HG02943 (cell line): Measurements from ENCODE around the gene MFSD12.
A peak's percentile ranks its signal among the peaks of the same experiment; 100 is the strongest.

ENCODE experiments used
- ATAC-seq: cut with Tn5 transposase; IDR thresholded peaks from one replicate; pipeline ENCODE4 v1.9.1; 2021; ENCODE audit warnings: mild to moderate bottlenecking, low read depth, moderate library complexity; ENCODE audit not compliant: unreplicated experiment

The MFSD12 gene

GRCh38 chr19:3557461-3558248, at the start of gene MFSD12:
Gene MFSD12, minus strand, starts transcription at chr19:3557586. Its CDS starts 183 bp downstream, at chr19:3557403.
- ATAC-seq, result peak; percentile 68

- no peak for ATAC-seq
These were observed 49.4 kb upstream of the MFSD12 start, which contains the start of gene TBXA2R for GRCh38 chr19:3606690-3607289. Gene TBXA2R, minus strand, starts transcription at chr19:3606875. Its CDS starts 6,241 bp downstream, at chr19:3600634.

- ATAC-seq, result no peak
These were observed 48.8 kb upstream of the MFSD12 start for GRCh38 chr19:3606174-3606689.

- ATAC-seq, result no peak
These were observed 48.4 kb upstream of the MFSD12 start for GRCh38 chr19:3605770-3606169.

GRCh38 chr19:3605361-3605760, 48.0 kb upstream of the MFSD12 start:
- no peak for ATAC-seq

GRCh38 chr19:3604987-3605343, 47.6 kb upstream of the MFSD12 start:
- no peak for ATAC-seq

GRCh38 chr19:3604227-3604986, 47.0 kb upstream of the MFSD12 start:
- no peak for ATAC-seq

- no peak for ATAC-seq
These were observed 45.9 kb upstream of the MFSD12 start for GRCh38 chr19:3603121-3603811.

- ATAC-seq, result no peak
These were observed 43.6 kb upstream of the MFSD12 start for GRCh38 chr19:3601021-3601420.

- ATAC-seq, result no peak
These were observed 42.4 kb upstream of the MFSD12 start for GRCh38 chr19:3599776-3600187.

GRCh38 chr19:3595521-3596061, 38.2 kb upstream of the MFSD12 start:
- no peak for ATAC-seq

GRCh38 chr19:3593156-3593555, 35.8 kb upstream of the MFSD12 start:
- ATAC-seq, result no peak

GRCh38 chr19:3591876-3592613, 34.7 kb upstream of the MFSD12 start:
- ATAC-seq, result no peak

GRCh38 chr19:3590991-3591659, 33.7 kb upstream of the MFSD12 start:
- ATAC-seq, result no peak

- no peak for ATAC-seq
These were observed 32.6 kb upstream of the MFSD12 start for GRCh38 chr19:3589949-3590348.

GRCh38 chr19:3589439-3589838, 32.1 kb upstream of the MFSD12 start:
- ATAC-seq, result no peak

- no peak for ATAC-seq
These were observed 29.4 kb upstream of the MFSD12 start for GRCh38 chr19:3586707-3587346.

- ATAC-seq, result no peak
These were observed 28.8 kb upstream of the MFSD12 start for GRCh38 chr19:3586127-3586626.
